Erythroblast (primary cell): ENCODE measurements around the gene PPARA.

Source experiments
- GATA1 ChIP-seq: IDR thresholded peaks from 2 replicates; pipeline ENCODE4 v1.6.1; 2011; ENCODE audit warnings: low read depth, mild to moderate bottlenecking, control low read depth, low read length, moderate library complexity
- POLR2A ChIP-seq: IDR thresholded peaks from 2 replicates; pipeline ENCODE4 v1.6.1; 2011; ENCODE audit warnings: mild to moderate bottlenecking, low read length

DNA sequence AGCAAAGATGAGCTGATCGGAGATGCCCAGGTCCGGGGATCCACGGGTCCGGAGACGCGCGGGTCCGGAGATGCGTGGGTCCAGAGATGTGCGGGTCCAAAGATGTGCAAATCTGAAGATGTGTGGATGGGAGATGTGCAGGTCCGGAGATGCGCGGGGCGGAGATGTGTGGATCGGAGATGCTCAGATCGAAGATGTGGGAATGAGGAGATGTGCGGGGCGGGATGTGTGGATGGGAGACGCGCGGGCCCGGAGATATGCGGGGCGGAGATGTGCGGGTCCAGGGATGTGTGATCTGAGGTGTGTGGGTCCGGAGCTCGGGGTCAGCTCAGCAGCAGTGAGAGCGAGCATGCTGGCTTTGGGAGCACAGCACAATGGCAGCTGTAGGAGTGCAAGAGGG lies 64.3 kb downstream of the PPARA start:
- TF ChIP-seq POLR2A (no peak), GATA1 (no peak)
